ENCODE measurements around the gene PRLHR. TPM values are rescaled to one million over a fixed set of nuclear protein-coding genes. Genes with fewer than 3 reads are reported as not detected.

Gene PRLHR
- total and polyA plus RNA-seq, 2 donors from 2014 or later: not detected

- DNase-seq: no peak
- Histone ChIP-seq H3K4me3 (ENCODE audit: low read length in 3 of 3) (no peak overlapping the region), H3K9ac (ENCODE audit: low read length in 3 of 3) (no peak overlapping the region), H3K27ac (ENCODE audit: low read depth in 2 of 2, low read length in 2 of 2) (no peak overlapping the region), H3K36me3 (ENCODE audit: control insufficient read depth in 2 of 3, insufficient read depth in 3 of 3, low read length in 3 of 3) (no peaks in the 10 kb centered on the region), H3K9me3 (ENCODE audit: control insufficient read depth in 2 of 3, insufficient read depth in 1 of 3, low read length in 3 of 3) (peaks cover 0 to 3% (median 0%) of the 10 kb centered on the region in 3 donors), H3K27me3 (ENCODE audit: control insufficient read depth, insufficient read depth, low read length) (no peaks in the 10 kb centered on the region), H3K4me1 (ENCODE audit: control insufficient read depth in 2 of 3, insufficient read depth in 2 of 3, low read depth in 1 of 3, low read length in 3 of 3) (no peaks in the 10 kb centered on the region)
- intact Hi-C loops (cut with DNase I): no loop called here
- no peak for TF ChIP-seq CTCF (IDR thresholded peaks at IDR 0.05; ENCODE audit: borderline replicate concordance, extremely low read depth, insufficient read depth)
- no peak for FAIRE-seq
These were observed 40.4 kb upstream of the PRLHR start for GRCh38 chr10:118635674-118636402.

- Histone ChIP-seq H3K36me3 (ENCODE audit: control insufficient read depth in 2 of 3, insufficient read depth in 3 of 3, low read length in 3 of 3) (no peaks in the 10 kb centered on the region), H3K4me3 (ENCODE audit: low read length in 3 of 3) (no peak overlapping the region), H3K4me1 (ENCODE audit: control insufficient read depth in 2 of 3, insufficient read depth in 2 of 3, low read depth in 1 of 3, low read length in 3 of 3) (no peaks in the 10 kb centered on the region), H3K27me3 (ENCODE audit: control insufficient read depth, insufficient read depth, low read length) (no peaks in the 10 kb centered on the region), H3K9ac (ENCODE audit: low read length in 3 of 3) (no peak overlapping the region), H3K9me3 (ENCODE audit: control insufficient read depth in 2 of 3, insufficient read depth in 1 of 3, low read length in 3 of 3) (no peaks in the 10 kb centered on the region), H3K27ac (ENCODE audit: low read depth in 2 of 2, low read length in 2 of 2) (no peak overlapping the region)
- no peak for TF ChIP-seq CTCF (IDR thresholded peaks at IDR 0.05; ENCODE audit: borderline replicate concordance, extremely low read depth, insufficient read depth)
- intact Hi-C loops (cut with DNase I): no loop called here
- no peak for FAIRE-seq
- no peak for DNase-seq
These were observed 38.3 kb upstream of the PRLHR start for GRCh38 chr10:118633786-118634185.

GRCh38 chr10:118629211-118629610 lies 33.8 kb upstream of the PRLHR start:
- Histone ChIP-seq H3K9me3 (ENCODE audit: control insufficient read depth in 2 of 3, insufficient read depth in 1 of 3, low read length in 3 of 3) (no peaks in the 10 kb centered on the region), H3K9ac (ENCODE audit: low read length in 3 of 3) (no peak overlapping the region), H3K36me3 (ENCODE audit: control insufficient read depth in 2 of 3, insufficient read depth in 3 of 3, low read length in 3 of 3) (no peaks in the 10 kb centered on the region), H3K27ac (ENCODE audit: low read depth in 2 of 2, low read length in 2 of 2) (no peak overlapping the region), H3K27me3 (ENCODE audit: control insufficient read depth, insufficient read depth, low read length) (no peaks in the 10 kb centered on the region), H3K4me1 (ENCODE audit: control insufficient read depth in 2 of 3, insufficient read depth in 2 of 3, low read depth in 1 of 3, low read length in 3 of 3) (no peaks in the 10 kb centered on the region), H3K4me3 (ENCODE audit: low read length in 3 of 3) (no peak overlapping the region)
- no peak for FAIRE-seq
- no peak for TF ChIP-seq CTCF (IDR thresholded peaks at IDR 0.05; ENCODE audit: borderline replicate concordance, extremely low read depth, insufficient read depth)
- intact Hi-C loops (cut with DNase I): no loop called here
- DNase-seq: no peak

- no peak overlapping the region for H3K4me3 ChIP-seq (ENCODE audit: low read length in 3 of 3)
These were observed 32.9 kb upstream of the PRLHR start for GRCh38 chr10:118628397-118628796.

More at GRCh38 chr10:118628397-118628796, 32.9 kb upstream of the PRLHR start:
- TF ChIP-seq CTCF (IDR thresholded peaks at IDR 0.05; ENCODE audit: borderline replicate concordance, extremely low read depth, insufficient read depth): no peak
- DNase-seq (no peak), FAIRE-seq (no peak)
- no peaks in the 10 kb centered on the region for H3K27me3 ChIP-seq (ENCODE audit: control insufficient read depth, insufficient read depth, low read length)
- intact Hi-C loops (cut with DNase I): no loop called here
- H3K9ac ChIP-seq (ENCODE audit: low read length in 3 of 3): no peak overlapping the region
- H3K9me3 ChIP-seq (ENCODE audit: control insufficient read depth in 2 of 3, insufficient read depth in 1 of 3, low read length in 3 of 3): no peaks in the 10 kb centered on the region
- H3K27ac ChIP-seq (ENCODE audit: low read depth in 2 of 2, low read length in 2 of 2): no peak overlapping the region
- no peaks in the 10 kb centered on the region for H3K4me1 ChIP-seq (ENCODE audit: control insufficient read depth in 2 of 3, insufficient read depth in 2 of 3, low read depth in 1 of 3, low read length in 3 of 3)
- H3K36me3 ChIP-seq (ENCODE audit: control insufficient read depth in 2 of 3, insufficient read depth in 3 of 3, low read length in 3 of 3): no peaks in the 10 kb centered on the region
